ENCODE results near the gene RRP15.

Gene RRP15

GRCh38 chr1:218284917-218285635 lies at the start of gene RRP15:
TSS of gene RRP15 (plus strand) at chr1:218285293. CDS start at chr1:218285317, 24 bp downstream.
- DNase-seq = peak; percentile 95

GRCh38 chr1:218242171-218242570 lies 42.9 kb upstream of the RRP15 start:
- DNase-seq = no peak

- DNase-seq = no peak
These were observed 37.8 kb upstream of the RRP15 start for GRCh38 chr1:218247339-218247738.

GRCh38 chr1:218249338-218250140 lies 35.6 kb upstream of the RRP15 start:
- DNase-seq = no peak

- DNase-seq = peak; percentile 8
These were observed 34.6 kb upstream of the RRP15 start for GRCh38 chr1:218250492-218250891.

GRCh38 chr1:218254296-218254946 lies 30.7 kb upstream of the RRP15 start:
- DNase-seq = no peak

GRCh38 chr1:218255090-218255489 lies 30.0 kb upstream of the RRP15 start:
- DNase-seq = no peak

GRCh38 chr1:218257371-218257770 lies 27.7 kb upstream of the RRP15 start:
- no peak for DNase-seq

- DNase-seq = no peak
These were observed 27.1 kb upstream of the RRP15 start for GRCh38 chr1:218257971-218258370.

- DNase-seq = no peak
These were observed 25.8 kb upstream of the RRP15 start for GRCh38 chr1:218259339-218259738.

- peak; percentile 68 for DNase-seq
These were observed 25.3 kb upstream of the RRP15 start for GRCh38 chr1:218259800-218260199.

- no peak for DNase-seq
These were observed 22.8 kb upstream of the RRP15 start for GRCh38 chr1:218262259-218262658.

- no peak for DNase-seq
These were observed 18.7 kb upstream of the RRP15 start for GRCh38 chr1:218266356-218266755.

GRCh38 chr1:218272366-218272765 lies 12.7 kb upstream of the RRP15 start:
- no peak for DNase-seq

- no peak for DNase-seq
These were observed 11.2 kb upstream of the RRP15 start for GRCh38 chr1:218273762-218274479.

- no peak for DNase-seq
These were observed 10.6 kb upstream of the RRP15 start for GRCh38 chr1:218274511-218274910.

- no peak for DNase-seq
These were observed 9.3 kb upstream of the RRP15 start for GRCh38 chr1:218275823-218276222.

- DNase-seq = peak; percentile 58
These were observed 3.8 kb upstream of the RRP15 start for GRCh38 chr1:218281285-218281684.

- DNase-seq = peak; percentile 11
These were observed 646 bp upstream of the RRP15 start for GRCh38 chr1:218284377-218284916.

GRCh38 chr1:218292515-218292914 lies 7.4 kb downstream of the RRP15 start:
- DNase-seq = no peak

GRCh38 chr1:218294546-218294945 lies 9.5 kb downstream of the RRP15 start:
- no peak for DNase-seq

- DNase-seq = no peak
These were observed 11.1 kb downstream of the RRP15 start for GRCh38 chr1:218296162-218296561.

GRCh38 chr1:218297461-218297860 lies 12.4 kb downstream of the RRP15 start:
- DNase-seq = no peak
